Glomerular endothelial cell (primary cell): ENCODE data around the gene TARS1. TPM values are rescaled to one million over a fixed set of nuclear protein-coding genes. Genes with fewer than 3 reads are reported as not detected.

Source experiments
- DNase-seq: peaks from one replicate; pipeline ENCODE4 v3.0.0-alpha.2; 2011; ENCODE audit warnings: low read depth, low spot score; ENCODE audit errors: extremely low read depth
- total RNA-seq: library from RNA; depleted of rRNA; stranded (reverse); fragments of >200 nt; gene quantifications from 2 replicates; pipeline ENCODE4 v1.2.3, GENCODE V29; 2015

TARS1 gene
- total RNA-seq, 1 donor from 2014 or later = 165 TPM

DNA sequence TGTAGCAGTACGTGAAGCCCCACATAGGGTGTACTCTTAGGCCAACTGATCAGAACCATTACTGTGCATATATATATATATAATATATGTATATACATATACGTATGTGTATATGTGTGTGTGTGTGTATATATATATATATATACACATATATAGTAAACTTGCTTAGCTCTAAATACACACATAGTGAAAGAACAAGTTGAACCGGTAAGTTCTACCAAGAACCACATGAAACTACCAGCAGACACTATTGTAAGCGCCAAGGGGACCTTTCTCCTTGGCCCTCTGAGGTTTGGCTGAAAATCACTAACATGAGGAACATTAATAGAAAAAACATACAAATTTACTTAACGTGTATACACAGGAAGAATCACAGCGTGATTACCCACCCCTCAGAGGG lies 1.8 kb upstream of the TARS1 start:
- DNase-seq = no peak

DNA sequence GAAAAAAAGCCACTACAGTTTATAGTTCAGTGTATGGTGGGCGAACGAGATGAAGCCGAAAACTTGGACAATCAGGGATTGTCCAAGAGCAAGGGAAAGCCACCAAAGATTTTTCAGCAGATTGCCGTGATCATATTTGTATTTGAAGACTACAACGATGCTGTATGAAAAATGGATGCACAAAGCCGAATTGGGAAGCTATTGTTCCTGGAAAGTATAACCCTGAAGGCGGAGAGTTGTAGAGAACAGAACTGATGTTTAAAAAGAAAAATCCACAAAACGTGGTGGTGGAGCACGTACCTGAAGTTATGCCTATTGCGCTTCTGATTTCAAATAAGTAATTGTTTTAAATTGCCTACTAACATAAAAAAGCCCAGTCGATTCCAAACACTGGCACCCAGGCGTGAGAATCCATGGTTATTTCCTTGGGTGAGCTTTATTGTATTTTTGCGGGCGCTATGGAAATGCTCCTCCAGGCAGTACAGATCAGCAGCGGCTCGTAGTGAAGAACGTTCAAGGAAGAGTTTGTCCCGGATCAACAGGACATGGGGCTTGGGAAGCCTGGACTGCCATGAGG lies 772 bp upstream of the TARS1 start:
- DNase-seq = no peak

DNA sequence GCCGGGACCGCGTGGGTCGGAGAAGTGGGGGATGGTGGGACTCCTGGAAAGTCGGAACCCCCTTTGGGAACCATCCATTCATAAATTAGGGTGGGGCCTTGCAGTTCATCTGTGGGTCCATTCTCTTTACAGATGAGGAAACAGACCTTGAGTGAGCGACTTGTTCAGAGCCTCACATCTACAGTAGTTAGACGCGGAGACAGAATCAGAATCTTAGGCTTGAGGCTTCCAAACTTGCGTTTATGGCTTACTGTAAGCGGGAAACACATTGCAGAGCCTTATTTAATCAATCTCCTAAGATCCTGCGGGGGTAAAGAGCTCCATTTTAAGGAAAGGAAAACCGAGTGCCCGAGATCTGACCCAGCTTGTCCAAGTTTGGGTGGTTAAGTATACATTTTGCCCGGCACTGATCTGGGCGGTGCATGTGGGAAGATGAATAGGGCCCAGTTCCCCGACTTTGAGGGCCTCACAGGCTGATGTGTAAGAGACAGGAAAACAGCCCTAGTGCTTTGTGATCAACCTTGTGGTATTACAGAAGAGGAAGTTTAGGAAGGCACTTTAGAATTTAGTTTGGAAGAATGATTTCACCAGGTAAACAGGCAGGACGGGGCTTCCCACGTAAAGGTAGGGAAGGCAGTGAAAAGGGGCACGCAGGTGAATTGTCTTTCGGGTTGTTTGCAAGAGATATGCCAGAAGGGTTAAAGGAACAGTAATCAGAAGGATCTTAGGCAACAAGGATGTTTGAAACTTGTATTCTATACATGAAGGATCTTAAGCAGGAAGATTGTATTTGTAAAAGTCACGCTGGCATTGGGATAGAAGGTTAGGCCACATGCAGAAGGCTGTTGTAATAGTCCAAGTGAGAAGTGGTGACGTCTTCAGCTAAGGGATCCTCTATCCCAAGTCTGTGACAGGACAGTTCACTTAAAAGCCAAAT lies 744 bp downstream of the TARS1 start:
- no peak for DNase-seq

DNA sequence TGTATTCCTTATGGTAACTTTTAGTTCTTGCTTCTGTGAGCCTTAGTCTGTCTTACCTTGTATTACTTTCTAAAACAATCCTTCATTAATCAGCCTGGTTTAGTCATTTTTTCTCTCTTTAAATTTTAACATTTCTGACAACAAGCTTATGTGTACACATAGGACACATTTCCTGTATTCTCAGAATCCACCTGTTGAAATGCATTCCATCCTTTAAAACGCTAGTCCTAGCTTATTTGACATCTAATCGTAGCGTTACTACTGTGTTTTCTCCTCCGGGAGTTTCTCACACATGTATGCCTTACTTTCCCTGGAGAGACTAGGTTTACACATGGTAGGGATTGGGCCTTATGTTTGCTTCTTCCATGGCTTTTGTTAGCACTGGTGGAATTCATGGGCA lies 3.8 kb downstream of the TARS1 start:
- no peak for DNase-seq

DNA sequence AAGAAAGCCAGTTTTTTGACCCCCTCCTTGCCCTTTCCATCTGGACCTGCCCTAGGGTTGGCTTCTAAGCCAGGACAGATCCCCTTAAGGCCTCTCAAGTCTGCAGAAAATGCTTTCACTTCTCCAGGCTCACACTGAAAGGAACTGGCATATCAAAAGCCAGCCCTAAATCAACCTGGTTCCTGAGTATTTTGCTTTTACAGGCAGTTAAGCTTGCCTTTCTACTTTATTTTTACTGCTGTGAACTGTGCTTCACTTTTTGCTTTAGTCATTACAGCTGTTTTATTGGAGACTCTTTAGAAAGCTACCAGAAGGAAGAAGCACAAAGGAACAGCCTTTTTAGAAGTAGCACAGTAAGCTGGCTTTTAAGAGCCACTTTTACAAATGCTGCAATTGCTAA lies 5.0 kb downstream of the TARS1 start:
- DNase-seq = no peak

DNA sequence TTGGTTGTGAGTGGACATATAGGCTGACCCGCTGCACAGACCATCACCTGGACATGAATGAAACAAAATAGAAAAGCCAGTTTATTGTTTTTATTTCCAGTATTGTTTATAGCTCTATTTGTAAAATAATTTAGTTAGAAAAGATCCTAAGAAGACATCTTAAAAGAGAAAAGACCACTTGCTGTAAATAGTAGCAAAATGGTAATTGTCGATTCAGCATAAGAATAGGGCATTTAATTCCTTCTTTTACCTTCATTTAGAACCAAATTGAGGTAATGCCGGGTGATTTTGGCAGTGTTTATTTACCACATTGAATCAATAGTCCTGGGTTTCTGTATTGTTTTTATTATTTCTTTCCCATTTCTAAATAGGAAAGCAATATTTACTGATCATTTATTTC lies 7.4 kb downstream of the TARS1 start:
- no peak for DNase-seq

DNA sequence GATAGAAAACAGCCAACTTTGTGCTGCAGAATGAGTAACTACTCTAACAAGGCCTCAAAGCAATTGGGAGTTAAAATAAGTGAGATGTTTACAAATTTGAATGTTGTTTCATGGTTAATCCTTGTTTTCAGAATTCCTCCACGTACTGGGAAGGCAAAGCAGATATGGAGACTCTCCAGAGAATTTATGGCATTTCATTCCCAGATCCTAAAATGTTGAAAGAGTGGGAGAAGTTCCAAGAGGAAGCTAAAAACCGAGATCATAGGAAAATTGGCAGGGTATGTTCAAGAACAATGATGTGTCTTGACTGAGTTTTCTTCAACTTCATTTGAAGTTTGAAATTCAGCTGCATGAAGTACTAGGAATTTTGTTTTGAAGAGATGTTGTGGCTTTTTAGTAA lies 16.4 kb downstream of the TARS1 start:
- no peak for DNase-seq

DNA sequence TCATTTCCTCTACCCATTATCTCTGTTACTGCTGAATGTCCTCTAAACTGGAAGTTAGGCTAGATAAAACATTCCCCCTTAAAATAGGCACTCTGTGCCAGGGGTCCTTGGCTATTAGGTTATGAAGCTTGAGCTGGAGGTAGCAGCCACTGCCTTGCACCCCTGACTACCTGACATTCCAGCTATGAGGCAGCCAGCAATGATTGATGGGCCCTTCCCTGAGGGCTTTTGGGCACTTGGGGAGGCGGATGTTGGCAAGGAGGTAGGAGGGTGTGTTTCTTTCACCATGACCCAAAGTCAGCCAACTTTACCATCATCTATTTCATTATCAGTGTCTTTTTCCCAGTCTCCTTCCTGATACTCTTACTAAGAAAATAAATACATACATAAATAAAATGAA lies 17.1 kb downstream of the TARS1 start:
- no peak for DNase-seq

DNA sequence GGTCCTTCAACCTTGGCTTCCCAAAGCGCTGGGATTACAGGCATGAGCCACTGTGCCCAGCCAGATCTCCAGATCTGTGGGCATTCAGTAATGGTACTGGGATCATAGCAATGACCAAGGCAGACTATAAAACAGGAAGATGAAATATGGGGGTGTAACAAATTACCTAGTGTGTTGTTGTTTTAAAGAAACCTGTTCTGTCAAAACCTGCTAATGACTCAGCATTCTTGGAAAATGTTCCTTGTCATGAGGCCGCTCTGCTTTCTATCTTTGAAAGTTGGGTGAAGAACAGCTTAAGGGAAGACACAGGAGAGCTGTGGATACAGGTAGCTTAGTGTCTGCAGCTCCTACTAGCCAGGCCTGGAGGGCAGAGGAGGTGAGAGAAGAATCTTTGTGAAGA lies 19.4 kb downstream of the TARS1 start:
- DNase-seq = no peak

DNA sequence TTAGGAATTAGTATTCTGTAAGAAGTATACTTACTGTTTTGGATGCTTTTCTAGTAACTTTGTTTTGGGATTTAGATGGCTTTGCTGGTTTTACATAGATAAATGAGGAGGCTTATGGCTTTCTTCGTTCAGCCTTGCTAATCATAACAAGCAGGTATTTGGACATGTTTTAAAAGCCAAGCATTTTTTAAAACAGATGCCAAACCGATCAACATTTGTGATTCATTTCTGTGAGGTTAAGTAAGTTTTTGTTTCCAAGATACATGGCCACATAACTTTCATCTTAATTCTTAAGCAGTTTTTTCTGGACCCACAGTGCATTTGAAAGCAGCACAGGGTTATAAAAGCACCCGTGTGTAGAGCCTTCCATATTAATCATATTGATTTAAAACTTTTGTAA lies 21.7 kb downstream of the TARS1 start:
- no peak for DNase-seq

DNA sequence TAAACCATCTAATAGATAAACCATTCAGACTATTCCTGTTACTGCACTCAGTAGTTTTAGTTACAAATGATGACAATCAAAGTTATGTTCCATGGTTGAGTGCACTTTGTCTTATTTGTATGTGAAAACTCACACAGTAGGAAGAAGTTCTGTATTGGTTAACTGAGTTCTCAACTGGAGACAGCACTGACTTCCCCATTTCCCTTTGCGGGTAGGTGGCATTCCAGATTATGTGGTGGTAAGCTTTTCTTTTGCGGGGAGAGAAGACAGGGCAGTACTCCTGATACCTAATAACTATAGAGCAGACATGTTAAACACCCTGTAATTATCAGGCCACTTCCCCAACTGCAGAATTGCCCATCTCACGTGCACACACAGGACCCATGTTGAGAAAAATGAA lies 24.4 kb downstream of the TARS1 start:
- no peak for DNase-seq

DNA sequence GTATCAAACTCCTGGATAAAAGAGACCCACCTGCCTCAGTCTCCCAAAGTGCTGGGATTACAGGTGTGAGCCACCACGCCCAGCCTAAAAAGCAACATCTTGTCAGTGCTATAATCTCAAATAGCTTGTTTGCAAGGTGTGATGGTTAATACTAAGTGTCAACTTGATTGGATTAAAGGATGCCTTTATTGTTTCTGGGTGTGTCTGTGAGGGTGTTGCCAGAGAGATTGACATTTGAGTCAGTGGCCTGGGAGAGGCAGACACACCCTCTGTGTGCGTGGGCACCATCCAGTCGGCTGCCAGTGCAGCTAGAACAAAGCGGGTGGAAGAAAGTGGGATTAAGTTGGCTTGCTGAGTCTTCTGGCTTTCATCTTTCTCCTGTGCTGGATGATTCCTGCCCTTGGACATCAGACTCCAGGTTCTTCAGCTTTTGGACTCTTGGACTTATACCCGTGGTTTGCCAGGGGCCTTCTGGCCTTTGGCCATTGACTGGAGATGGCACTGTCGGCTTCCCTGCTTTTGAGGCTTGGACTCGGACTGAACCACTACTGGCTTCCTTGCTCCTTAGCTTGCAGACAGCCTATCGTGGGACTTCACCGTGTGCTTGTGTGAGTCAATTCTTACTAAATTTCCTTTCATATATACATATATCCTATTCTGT lies 28.1 kb downstream of the TARS1 start:
- DNase-seq = no peak

DNA sequence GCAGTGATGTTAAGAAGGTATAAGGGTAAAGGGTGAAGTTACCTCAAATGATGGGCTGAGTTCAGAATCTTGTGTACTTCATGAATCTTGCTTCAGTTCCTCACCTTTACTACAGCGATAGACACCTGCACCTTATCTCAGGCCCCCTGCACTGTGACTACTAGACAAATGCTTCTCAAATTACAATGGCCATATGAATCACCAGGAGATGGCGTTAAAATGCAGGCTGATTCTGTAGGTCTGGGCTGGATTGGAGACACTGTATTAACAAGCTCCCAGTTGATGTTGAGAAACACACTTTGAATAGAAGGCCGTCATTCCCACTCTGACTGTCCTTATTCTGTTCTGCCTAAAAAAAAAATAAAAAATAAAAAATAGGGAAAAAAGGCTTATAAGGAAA lies 29.8 kb downstream of the TARS1 start:
- DNase-seq = no peak

DNA sequence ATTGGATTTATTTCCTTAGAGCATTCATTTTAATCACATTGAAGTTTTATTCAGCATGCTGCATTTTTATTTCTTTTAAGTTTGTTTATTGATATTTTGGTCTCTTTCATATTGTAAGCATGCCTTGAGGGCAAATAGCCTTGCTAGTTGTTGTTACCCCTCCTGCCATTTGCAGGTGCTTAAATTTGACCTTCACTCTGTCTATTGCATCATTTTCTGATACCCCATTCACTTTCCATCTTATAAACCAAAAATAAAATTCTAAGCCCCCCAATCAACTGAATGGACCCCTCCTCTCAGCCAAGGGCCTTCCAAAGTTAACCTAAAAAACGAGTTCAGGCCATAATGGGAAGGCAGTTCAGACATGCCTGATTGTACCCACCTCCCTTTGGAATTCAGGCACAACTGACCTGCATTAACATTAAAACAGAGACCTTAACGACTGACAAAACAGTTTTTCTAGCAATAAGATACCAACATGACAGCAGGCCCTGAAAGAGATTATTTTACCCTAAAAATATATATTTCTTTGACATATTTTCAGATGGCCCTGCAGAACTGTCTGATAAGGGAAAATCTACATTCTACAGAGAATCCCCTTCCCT lies 32.1 kb downstream of the TARS1 start:
- no peak for DNase-seq

DNA sequence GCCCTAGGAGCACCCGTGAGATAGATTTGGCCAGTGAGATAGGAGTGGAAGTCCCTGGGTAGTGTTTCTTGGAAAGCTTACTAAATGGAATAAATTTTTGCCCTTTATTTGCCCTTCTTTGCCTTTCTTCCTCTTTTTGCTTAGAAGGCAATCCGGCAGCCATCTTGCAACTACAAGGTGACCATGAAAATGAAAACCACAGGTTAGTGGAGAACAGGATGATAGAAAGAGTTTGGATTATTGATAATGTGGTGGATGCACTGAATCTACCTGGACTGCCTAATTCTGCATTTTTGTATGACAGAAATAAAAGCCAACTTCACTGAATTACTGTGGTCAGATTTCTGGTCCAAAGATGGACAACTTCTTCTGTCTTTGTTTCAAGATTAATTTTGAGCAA lies 33.2 kb downstream of the TARS1 start:
- DNase-seq = no peak

DNA sequence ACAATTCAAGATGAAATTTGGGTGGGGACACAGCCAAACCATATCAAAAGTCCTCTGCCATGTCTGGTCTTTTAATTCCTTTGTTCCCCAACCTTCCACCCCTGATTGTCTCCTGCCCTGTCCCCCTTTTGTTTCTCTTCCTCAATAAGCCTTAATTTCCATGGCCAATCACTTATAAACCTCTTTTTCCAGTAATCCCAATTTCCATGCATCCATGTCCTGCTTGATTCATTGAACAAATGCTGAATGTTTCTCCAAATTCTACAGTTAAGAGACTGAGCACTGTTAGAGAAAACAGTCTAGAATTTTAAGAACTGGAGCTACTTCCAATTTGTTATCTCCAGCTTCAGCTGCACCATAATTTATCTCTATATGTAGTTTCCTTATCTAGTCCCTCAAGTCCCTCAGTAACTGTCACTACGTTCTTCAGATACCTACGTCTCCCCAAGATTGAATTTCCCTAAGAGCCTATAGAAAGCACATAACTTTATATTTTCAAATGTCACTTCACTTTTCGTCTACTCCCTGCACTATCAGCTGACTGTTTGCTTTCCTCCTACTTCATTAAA lies 34.2 kb downstream of the TARS1 start:
- DNase-seq = no peak

DNA sequence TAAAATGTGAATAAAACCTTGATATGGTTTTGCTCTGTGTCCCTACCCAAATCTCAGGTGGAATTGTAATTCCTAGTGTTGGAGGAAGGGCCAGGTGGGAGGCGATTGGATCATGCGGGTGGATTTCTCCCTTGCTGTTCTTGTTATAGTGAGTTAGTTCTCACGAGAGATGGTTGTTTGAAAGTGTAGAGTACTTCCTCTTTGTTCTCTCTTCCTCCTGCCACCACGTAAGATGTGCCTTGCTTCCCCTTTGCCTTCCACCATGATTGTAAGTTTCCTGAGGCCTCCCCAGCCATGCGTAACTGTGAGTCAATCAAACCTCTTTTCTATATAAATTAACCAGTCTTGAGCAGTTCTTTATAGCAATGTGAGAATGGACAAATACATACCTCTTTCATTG lies 34.9 kb downstream of the TARS1 start:
- no peak for DNase-seq

DNA sequence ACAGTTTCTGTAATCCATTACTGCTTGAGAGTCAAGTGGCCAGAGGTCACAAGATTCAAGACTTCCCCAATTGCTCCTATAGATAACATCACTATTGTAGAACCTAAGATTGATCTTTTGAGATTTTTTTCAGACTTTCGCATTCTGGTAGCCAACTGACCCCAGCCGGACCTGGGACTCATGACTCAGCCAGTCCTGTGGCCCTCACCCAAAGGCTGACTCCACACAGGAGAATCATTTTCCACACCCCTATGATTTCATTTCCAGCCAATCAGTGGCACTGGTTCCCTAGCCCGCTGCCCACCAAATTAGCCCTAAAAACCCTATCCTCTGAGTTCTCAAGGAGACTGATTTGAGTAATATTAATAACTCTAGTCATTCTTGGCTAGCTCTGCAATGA lies 36.2 kb downstream of the TARS1 start:
- DNase-seq = no peak

DNA sequence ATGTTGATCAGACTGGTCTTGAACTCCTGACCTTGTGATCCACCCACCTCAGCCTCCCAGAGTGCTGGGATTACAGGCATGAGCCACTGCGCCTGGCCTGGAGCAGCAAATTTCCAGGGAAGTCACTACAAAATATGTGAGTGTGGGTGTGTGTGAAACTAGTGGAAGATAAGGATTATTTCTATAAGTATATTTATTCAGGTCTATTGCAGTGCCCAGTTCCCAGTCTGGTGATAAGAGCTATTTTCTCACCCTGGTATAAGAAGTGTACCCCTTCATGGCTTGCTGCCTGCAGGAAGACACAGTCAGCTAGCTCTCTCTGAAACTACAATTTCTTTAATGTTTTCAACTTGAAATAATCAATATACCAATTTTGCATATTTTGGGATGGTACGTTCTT lies 37.1 kb downstream of the TARS1 start:
- no peak for DNase-seq

DNA sequence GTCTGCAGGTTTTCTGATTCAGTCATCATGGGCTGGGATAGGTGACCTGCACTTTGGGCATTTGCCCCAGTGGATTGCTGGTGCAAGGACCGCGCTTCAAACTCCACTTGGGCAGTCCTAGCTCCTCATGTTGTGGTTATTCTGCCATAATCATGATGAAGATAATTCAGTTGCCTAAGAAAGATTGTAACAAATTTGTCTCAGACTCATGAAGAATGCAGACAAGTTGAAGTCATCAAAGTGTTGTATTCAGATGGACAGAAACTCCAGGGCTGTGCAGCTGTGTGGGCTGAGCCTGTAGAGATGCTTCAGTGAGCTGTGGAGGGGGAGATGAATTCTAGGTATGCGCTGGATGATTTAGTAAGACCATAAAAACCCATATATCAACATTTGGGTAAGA lies 38.5 kb downstream of the TARS1 start:
- DNase-seq = no peak

DNA sequence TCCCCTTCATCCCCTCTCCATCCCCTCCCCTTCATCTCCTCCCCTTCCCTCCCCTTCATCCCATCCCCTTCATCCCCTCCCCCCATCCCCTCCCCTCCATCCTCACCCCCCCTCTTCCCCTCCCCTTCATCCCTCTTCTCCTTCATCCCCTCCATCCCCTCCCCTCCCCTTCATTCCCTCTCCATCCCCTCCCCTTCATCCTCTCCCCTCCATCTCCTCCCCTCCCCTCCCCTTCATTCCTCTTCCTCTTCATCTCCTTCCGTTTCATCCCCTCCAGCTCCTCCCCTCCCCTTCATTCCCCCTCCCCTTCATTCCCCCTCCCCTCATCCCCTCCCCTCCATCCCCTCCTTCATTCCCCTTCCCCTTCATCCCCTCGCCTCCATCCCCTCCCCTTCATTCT lies 40.1 kb downstream of the TARS1 start:
- DNase-seq = no peak
